HepG2 (cell line): ENCODE results near the gene ZNF23. TPM values are rescaled to one million over a fixed set of nuclear protein-coding genes. Genes with fewer than 3 reads are reported as not detected.

Source experiments
- GABPB1 ChIP-seq: IDR thresholded peaks from 2 replicates; pipeline ENCODE4 v1.6.1; 2016; ENCODE audit warnings: mild to moderate bottlenecking, missing genetic modification reagents, moderate library complexity, missing compliant biosample characterization
- GATAD1 ChIP-seq: IDR thresholded peaks from 2 replicates; pipeline ENCODE4 v1.6.1; 2016; ENCODE audit warnings: missing genetic modification reagents, missing compliant biosample characterization
- IRX3 ChIP-seq: sonication (generic); formaldehyde crosslinking; IDR thresholded peaks from 2 replicates; pipeline ENCODE4 v1.8.1; 2023; ENCODE audit warnings: mild to moderate bottlenecking, low read depth, missing genetic modification reagents, borderline replicate concordance
- MTA3 ChIP-seq: sonication (generic); formaldehyde crosslinking; IDR thresholded peaks from 2 replicates; pipeline ENCODE4 v1.4.0; 2020; ENCODE audit warnings: missing genetic modification reagents
- MTF1 ChIP-seq: sonication (generic); formaldehyde crosslinking; IDR thresholded peaks from 2 replicates; pipeline ENCODE4 v1.5.0; 2020; ENCODE audit warnings: missing genetic modification reagents
- NR2F2 ChIP-seq: IDR thresholded peaks from 2 replicates; pipeline ENCODE4 v1.6.1; 2012; ENCODE audit warnings: low read depth, inconsistent platforms, borderline replicate concordance
- PITX1 ChIP-seq: sonication (generic); formaldehyde crosslinking; IDR thresholded peaks from 2 replicates; pipeline ENCODE4 v1.5.1; 2020; ENCODE audit warnings: mild to moderate bottlenecking, missing genetic modification reagents
- REXO4 ChIP-seq: sonication (generic); formaldehyde crosslinking; IDR thresholded peaks from 2 replicates; pipeline ENCODE4 v1.8.0; 2022; ENCODE audit warnings: missing genetic modification reagents, mild to moderate bottlenecking, borderline replicate concordance
- SMARCC2 ChIP-seq: fragments of 450-650 bp; IDR thresholded peaks from 2 replicates; pipeline ENCODE4 v1.6.1; 2017; ENCODE audit warnings: antibody characterized with exemption, mild to moderate bottlenecking
- TOPORS ChIP-seq: sonication (generic); formaldehyde crosslinking; IDR thresholded peaks from 2 replicates; pipeline ENCODE4 v1.8.0; 2023; ENCODE audit warnings: mild to moderate bottlenecking, missing genetic modification reagents
- ZNF101 ChIP-seq: sonication (generic); formaldehyde crosslinking; IDR thresholded peaks from 2 replicates; pipeline ENCODE4 v1.4.0; 2020; ENCODE audit warnings: mild to moderate bottlenecking, low read depth, missing genetic modification reagents, borderline replicate concordance
- ZNF333 ChIP-seq: sonication (generic); formaldehyde crosslinking; IDR thresholded peaks from 2 replicates; pipeline ENCODE4 v1.4.0; 2020; ENCODE audit warnings: mild to moderate bottlenecking, missing genetic modification reagents, borderline replicate concordance
- ZNF564 ChIP-seq: sonication (generic); formaldehyde crosslinking; IDR thresholded peaks from 2 replicates; pipeline ENCODE4 v1.8.1; 2023; ENCODE audit warnings: mild to moderate bottlenecking, missing genetic modification reagents
- ZNF674 ChIP-seq: sonication (generic); formaldehyde crosslinking; IDR thresholded peaks from 2 replicates; pipeline ENCODE4 v1.5.0; 2020; ENCODE audit warnings: low read depth, mild to moderate bottlenecking, missing genetic modification reagents
- polyA plus RNA-seq, 8 experiments: library from polyadenylated mRNA; depleted of rRNA in 3 of 8; stranded (reverse) in 7 of 8; unstranded in 1 of 8; fragments of >200 nt; fragmentation: Illumina TruSeq in 4 of 8; extraction: Trizol in 4 of 8; gene quantifications; 2 replicates each; pipeline versions ENCODE4 v1.2.1 to v1.2.3, GENCODE V29; 2011 to 2016; ENCODE audit warnings: low read depth in 4 of 8, missing spikeins in 1 of 8, mixed read lengths in 1 of 8; ENCODE audit not compliant: insufficient read depth in 1 of 8
- total RNA-seq, 5 experiments: library from RNA; depleted of rRNA; stranded (reverse); fragments of >200 nt; fragmentation: Illumina TruSeq; extraction: Trizol; gene quantifications; 2 replicates each; pipeline ENCODE4 v1.2.3, GENCODE V29; 2016; ENCODE audit warnings: low read depth in 1 of 5
- TF ChIP-seq, protein P1 (sequence below): sonication (generic); formaldehyde crosslinking; IDR thresholded peaks from 2 replicates; pipeline ENCODE4 v1.4.0; 2020; ENCODE audit warnings: mild to moderate bottlenecking, missing genetic modification reagents, borderline replicate concordance
- TF ChIP-seq, protein P2 (sequence below): sonication (generic); formaldehyde crosslinking; IDR thresholded peaks from 2 replicates; pipeline ENCODE4 v1.5.1; 2020; ENCODE audit warnings: missing genetic modification reagents, mild to moderate bottlenecking, borderline replicate concordance
- TF ChIP-seq, protein P3 (sequence below): sonication (generic); formaldehyde crosslinking; IDR thresholded peaks from 2 replicates; pipeline ENCODE4 v1.4.0; 2020; ENCODE audit warnings: low read depth, missing genetic modification reagents
- TF ChIP-seq, protein P4 (sequence below): sonication (generic); formaldehyde crosslinking; conservative IDR thresholded peaks from 2 replicates; pipeline ENCODE4 v1.4.0; 2020; ENCODE audit warnings: missing genetic modification reagents

ZNF23 gene
- total and polyA plus RNA-seq, 2 of the 13 experiments (the other 11 are each of a cell fraction or from before 2014, with no cell fraction given) = 8.6 to 12.2 TPM

DNA sequence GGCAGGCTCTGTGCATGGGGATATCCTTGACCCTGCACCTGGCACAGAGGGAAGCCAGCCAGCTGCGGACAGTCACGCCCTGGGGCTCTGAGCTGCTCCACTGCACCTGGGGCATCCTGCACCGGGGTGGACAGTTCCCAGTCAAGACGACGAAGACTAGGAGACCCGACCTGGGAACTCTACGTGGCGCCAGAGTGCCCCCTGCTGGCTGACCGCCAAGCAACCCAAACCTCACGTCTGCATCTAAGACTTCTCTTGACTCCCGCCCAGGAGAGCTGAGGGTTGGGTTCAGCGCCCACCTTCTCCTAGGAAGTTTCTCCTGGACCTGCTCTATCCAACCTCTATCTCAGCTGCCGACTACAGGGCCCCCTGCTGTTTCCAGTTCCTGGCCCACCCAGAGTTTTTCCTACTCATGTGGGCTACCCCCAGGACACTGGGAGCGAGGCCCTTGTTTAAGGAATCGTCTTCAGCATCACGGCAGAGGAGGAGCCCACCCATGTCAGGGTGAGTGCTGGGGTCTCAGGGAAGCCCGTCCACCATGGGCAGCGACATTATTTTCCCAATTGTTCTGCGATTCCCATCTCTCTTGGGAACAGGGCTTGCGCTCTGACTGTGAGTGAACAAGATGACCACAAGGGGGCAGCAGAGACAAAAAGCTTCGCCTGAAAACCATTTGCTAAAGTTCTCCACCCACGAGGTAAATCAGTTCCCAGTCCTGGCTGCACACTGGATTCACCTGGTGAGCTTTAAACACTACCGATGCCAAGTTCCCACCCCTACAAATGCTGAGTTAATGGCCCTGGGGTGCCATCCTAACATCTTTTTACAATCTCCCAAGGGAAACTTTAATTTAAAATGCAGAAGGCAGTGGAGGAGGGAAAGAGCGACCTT is 49.5 kb downstream of the ZNF23 start (continued):
- TF ChIP-seq, protein P1, sequence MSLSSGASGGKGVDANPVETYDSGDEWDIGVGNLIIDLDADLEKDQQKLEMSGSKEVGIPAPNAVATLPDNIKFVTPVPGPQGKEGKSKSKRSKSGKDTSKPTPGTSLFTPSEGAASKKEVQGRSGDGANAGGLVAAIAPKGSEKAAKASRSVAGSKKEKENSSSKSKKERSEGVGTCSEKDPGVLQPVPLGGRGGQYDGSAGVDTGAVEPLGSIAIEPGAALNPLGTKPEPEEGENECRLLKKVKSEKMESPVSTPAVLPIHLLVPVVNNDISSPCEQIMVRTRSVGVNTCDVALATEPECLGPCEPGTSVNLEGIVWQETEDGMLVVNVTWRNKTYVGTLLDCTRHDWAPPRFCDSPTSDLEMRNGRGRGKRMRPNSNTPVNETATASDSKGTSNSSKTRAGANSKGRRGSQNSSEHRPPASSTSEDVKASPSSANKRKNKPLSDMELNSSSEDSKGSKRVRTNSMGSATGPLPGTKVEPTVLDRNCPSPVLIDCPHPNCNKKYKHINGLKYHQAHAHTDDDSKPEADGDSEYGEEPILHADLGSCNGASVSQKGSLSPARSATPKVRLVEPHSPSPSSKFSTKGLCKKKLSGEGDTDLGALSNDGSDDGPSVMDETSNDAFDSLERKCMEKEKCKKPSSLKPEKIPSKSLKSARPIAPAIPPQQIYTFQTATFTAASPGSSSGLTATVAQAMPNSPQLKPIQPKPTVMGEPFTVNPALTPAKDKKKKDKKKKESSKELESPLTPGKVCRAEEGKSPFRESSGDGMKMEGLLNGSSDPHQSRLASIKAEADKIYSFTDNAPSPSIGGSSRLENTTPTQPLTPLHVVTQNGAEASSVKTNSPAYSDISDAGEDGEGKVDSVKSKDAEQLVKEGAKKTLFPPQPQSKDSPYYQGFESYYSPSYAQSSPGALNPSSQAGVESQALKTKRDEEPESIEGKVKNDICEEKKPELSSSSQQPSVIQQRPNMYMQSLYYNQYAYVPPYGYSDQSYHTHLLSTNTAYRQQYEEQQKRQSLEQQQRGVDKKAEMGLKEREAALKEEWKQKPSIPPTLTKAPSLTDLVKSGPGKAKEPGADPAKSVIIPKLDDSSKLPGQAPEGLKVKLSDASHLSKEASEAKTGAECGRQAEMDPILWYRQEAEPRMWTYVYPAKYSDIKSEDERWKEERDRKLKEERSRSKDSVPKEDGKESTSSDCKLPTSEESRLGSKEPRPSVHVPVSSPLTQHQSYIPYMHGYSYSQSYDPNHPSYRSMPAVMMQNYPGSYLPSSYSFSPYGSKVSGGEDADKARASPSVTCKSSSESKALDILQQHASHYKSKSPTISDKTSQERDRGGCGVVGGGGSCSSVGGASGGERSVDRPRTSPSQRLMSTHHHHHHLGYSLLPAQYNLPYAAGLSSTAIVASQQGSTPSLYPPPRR (CRISPR knock-in tag) = no peak
- no peak for TF ChIP-seq ZNF674 (CRISPR knock-in tag)
- no peak for TF ChIP-seq NR2F2
- TF ChIP-seq PITX1 (CRISPR knock-in tag) = peak; percentile 50; the same call in 1 of the 2 replicates
- TF ChIP-seq TOPORS = no peak
- TF ChIP-seq SMARCC2 = no peak
- TF ChIP-seq REXO4 (CRISPR knock-in tag) = no peak
- 0 out of 2 replicates have a peak, but pooled peaks have one; percentile 9 for TF ChIP-seq GATAD1
- no peak for TF ChIP-seq ZNF101 (CRISPR knock-in tag)
- TF ChIP-seq GABPB1 (CRISPR knock-in tag) = no peak
- no peak for TF ChIP-seq ZNF564
- TF ChIP-seq, protein P2, sequence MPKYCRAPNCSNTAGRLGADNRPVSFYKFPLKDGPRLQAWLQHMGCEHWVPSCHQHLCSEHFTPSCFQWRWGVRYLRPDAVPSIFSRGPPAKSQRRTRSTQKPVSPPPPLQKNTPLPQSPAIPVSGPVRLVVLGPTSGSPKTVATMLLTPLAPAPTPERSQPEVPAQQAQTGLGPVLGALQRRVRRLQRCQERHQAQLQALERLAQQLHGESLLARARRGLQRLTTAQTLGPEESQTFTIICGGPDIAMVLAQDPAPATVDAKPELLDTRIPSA (CRISPR knock-in tag) = no peak
- no peak for TF ChIP-seq MTF1 (CRISPR knock-in tag)
- TF ChIP-seq, protein P3, sequence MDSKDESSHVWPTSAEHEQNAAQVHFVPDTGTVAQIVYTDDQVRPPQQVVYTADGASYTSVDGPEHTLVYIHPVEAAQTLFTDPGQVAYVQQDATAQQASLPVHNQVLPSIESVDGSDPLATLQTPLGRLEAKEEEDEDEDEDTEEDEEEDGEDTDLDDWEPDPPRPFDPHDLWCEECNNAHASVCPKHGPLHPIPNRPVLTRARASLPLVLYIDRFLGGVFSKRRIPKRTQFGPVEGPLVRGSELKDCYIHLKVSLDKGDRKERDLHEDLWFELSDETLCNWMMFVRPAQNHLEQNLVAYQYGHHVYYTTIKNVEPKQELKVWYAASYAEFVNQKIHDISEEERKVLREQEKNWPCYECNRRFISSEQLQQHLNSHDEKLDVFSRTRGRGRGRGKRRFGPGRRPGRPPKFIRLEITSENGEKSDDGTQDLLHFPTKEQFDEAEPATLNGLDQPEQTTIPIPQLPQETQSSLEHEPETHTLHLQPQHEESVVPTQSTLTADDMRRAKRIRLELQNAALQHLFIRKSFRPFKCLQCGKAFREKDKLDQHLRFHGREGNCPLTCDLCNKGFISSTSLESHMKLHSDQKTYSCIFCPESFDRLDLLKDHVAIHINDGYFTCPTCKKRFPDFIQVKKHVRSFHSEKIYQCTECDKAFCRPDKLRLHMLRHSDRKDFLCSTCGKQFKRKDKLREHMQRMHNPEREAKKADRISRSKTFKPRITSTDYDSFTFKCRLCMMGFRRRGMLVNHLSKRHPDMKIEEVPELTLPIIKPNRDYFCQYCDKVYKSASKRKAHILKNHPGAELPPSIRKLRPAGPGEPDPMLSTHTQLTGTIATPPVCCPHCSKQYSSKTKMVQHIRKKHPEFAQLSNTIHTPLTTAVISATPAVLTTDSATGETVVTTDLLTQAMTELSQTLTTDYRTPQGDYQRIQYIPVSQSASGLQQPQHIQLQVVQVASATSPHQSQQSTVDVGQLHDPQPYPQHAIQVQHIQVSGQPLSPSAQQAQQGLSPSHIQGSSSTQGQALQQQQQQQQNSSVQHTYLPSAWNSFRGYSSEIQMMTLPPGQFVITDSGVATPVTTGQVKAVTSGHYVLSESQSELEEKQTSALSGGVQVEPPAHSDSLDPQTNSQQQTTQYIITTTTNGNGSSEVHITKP (CRISPR knock-in tag) = no peak
- no peak for TF ChIP-seq IRX3 (CRISPR knock-in tag)
- TF ChIP-seq ZNF333 (CRISPR knock-in tag) = no peak
- TF ChIP-seq, protein P4, sequence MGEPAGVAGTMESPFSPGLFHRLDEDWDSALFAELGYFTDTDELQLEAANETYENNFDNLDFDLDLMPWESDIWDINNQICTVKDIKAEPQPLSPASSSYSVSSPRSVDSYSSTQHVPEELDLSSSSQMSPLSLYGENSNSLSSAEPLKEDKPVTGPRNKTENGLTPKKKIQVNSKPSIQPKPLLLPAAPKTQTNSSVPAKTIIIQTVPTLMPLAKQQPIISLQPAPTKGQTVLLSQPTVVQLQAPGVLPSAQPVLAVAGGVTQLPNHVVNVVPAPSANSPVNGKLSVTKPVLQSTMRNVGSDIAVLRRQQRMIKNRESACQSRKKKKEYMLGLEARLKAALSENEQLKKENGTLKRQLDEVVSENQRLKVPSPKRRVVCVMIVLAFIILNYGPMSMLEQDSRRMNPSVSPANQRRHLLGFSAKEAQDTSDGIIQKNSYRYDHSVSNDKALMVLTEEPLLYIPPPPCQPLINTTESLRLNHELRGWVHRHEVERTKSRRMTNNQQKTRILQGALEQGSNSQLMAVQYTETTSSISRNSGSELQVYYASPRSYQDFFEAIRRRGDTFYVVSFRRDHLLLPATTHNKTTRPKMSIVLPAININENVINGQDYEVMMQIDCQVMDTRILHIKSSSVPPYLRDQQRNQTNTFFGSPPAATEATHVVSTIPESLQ (CRISPR knock-in tag) = no peak
- no peak for TF ChIP-seq MTA3 (CRISPR knock-in tag)
